Activated gamma-delta T cell treated with anti-CD3 and anti-CD28 coated beads, Interleukin-2, amount 50 U/mL, for 16 hours (primary cell): Measurements from ENCODE around the gene CMPK2.
"Not testable (repeated sequence)": the region's sequence is repeated elsewhere in the genome, so short reads cannot be mapped to it uniquely, and the experiment has no call there.

Source experiments
- DNase-seq: peaks from one replicate; pipeline ENCODE4 v3.0.0-alpha.2; 2020; ENCODE audit warnings: low read depth

The CMPK2 gene, protein sequence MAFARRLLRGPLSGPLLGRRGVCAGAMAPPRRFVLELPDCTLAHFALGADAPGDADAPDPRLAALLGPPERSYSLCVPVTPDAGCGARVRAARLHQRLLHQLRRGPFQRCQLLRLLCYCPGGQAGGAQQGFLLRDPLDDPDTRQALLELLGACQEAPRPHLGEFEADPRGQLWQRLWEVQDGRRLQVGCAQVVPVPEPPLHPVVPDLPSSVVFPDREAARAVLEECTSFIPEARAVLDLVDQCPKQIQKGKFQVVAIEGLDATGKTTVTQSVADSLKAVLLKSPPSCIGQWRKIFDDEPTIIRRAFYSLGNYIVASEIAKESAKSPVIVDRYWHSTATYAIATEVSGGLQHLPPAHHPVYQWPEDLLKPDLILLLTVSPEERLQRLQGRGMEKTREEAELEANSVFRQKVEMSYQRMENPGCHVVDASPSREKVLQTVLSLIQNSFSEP

GRCh38 chr2:6865346-6866274 is at the start of gene CMPK2:
TSS of gene CMPK2 (minus strand) at chr2:6865907. CDS start at chr2:6865696, 211 bp downstream.
- peak; percentile 64 for DNase-seq

DNA sequence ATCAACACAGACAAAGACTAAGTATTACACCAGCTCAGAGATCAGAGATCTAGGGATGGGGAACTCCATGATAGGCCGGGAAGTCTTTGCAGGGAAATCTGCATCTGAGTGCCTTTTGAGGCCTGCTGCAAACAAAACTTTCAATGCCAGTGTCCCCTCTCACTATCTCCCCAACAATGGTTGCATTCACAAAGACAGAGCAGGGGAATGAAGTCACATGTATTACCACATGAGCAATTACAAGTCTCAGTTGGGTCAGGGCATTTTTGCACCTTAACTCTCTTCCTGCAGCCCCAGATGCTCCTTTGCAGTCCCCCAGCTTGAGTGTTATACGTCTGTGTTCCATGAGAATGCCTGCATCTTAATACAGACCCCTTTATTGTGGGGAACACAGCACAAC is 49.7 kb upstream of the CMPK2 start:
- DNase-seq: no peak

- no peak for DNase-seq
Measured at GRCh38 chr2:6914828-6915227, 49.1 kb upstream of the CMPK2 start.

DNA sequence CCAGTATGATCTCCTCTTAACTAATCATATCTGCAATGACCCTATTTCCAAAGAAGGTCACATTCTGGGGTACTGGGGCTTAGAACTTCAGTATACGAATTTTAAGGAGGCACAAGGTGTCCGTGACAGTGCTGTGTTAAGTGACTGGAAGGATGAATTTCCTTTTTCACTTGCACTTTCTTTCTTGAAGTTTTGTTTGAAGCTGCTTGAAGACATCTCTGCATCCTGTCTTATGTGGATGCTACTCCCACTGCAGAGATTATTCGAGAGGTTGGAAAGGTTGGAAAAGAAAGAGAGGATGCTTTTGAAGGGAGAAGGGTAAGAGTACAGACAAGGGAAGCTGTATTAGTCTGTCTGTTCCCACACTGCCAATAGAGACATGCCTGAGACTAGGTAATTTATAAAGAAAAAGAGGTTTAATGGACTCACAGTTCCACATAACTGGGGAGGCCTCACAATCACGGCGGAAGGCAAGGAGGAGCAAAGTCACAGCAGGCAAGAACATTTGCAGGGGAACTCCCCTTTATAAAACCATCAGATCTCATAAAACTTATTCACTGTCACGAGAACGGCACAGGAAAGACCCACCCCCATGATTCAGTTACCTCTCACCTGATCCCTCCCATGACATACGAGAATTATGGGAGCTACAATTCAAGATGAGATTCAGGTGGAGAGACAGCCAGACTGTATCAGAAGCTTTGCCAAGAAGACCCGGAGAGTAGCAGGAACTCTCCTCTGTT is 47.9 kb upstream of the CMPK2 start:
- no peak for DNase-seq

GRCh38 chr2:6911721-6912120 is 46.0 kb upstream of the CMPK2 start:
- no peak for DNase-seq

GRCh38 chr2:6909431-6910385 is 44.0 kb upstream of the CMPK2 start:
- DNase-seq: no peak

- DNase-seq: no peak
Measured at GRCh38 chr2:6908291-6908690, 42.6 kb upstream of the CMPK2 start.

DNA sequence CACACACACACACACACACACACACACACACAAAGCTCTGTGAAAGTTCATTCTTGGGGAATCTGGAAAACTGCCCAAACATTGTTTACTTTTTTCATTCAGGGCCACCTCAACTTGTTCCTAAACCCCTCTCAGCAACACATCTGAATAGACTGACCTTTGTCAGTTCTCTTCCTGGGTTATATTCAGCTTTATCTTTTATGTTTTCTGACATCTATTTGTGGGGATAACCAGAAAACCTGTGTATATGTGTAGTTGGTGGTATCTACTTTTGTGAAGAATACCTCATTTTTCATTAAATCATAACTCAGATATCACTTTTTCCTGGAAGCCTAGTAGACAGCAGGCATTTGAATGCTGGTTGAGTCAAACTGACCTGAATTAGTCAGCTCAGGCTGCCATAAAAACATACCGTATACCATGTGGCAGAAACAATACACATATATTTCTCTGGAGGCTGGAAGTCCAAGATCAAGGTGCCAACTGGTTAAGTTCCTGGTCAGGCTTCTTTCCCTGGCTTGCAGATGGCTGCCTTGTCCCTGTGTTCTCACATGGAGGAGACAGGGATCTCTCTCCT is 40.5 kb upstream of the CMPK2 start:
- DNase-seq: no peak

GRCh38 chr2:6905668-6906067 is 40.0 kb upstream of the CMPK2 start:
- no peak for DNase-seq

- not testable (repeated sequence) for DNase-seq
Measured at GRCh38 chr2:6902581-6902980, 36.9 kb upstream of the CMPK2 start.

GRCh38 chr2:6896930-6897759 is 31.4 kb upstream of the CMPK2 start:
- no peak for DNase-seq

DNA sequence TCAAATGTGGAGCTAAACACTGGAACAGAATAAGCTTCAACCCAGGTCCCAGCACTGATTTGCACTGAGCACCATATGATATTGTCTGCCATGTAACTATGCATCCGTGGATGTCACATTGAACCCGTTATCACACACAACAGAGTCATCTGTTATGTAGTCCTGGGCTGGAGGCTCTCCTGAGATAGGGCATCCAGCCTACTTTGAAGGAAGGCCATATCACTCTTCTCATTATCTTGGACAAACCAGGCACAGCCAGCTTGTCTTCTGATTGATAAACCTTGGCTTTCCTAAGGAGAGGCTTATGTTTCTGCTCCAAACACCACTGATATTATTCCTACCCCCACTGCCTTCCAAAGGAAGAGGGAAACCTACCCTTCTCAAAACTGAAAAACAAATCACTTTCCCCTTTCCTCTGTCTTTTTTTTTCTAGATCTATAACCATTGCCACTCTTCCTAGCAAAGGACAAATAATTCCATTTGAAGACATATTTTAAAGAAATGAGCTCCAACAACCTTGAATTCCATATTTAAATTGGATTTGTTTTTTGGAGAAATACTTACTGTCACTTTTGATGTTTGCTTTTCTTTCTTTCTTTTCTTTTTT is 28.3 kb upstream of the CMPK2 start:
- DNase-seq: no peak

GRCh38 chr2:6888724-6889123 is 23.0 kb upstream of the CMPK2 start:
- DNase-seq: no peak

GRCh38 chr2:6887751-6888192 is 22.1 kb upstream of the CMPK2 start:
- DNase-seq: no peak

DNA sequence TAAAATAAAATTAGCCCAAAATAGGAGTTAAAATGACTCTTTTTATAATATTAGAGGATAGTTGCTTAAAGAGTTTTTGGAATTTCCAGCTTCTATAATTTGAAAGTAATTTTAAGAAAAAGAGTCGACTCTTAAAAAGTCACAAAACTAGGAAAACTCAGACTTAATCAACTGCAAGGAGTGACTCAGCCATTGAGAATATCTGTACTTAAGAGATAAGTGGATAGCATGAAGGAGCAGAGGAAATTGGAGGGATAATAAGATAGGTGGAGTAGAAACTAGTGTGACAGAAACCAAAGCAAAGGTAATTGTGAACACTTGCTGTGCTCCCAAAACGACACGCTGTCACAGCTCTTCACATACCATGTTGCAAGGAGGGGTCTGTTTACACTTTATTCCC is 20.3 kb upstream of the CMPK2 start:
- no peak for DNase-seq

DNA sequence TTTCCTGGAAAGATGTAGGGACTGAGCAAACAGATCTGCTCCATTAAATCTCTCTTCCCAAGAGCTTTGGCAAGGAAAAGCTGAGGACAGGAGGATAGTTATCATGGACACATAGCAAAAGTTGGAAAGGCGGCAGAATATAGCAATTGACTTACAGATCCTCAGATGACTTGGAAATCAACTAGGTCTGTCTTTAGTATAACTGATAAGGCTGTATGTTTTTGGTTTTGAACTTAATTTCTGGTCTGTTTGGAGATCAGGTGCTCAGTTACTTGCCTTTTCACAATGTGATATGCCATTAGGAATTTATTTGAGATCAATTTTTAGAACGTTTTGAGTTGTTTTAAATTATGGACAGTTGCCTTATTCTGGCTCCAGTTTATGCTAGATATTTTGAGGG is 19.8 kb upstream of the CMPK2 start:
- DNase-seq: no peak

GRCh38 chr2:6883448-6884122 is 17.9 kb upstream of the CMPK2 start:
- DNase-seq: no peak

GRCh38 chr2:6881516-6881915 is 15.8 kb upstream of the CMPK2 start:
- DNase-seq: no peak

GRCh38 chr2:6881046-6881445 is 15.3 kb upstream of the CMPK2 start:
- DNase-seq: no peak
